IMR-90 (cell line): Measurements from ENCODE around the gene H3-3A. TPM values are rescaled to one million over a fixed set of nuclear protein-coding genes. Genes with fewer than 3 reads are reported as not detected.

ENCODE experiments used
- ATAC-seq: fragments of 200-7000 bp; cut with Tn5 transposase; 2 replicates; pipeline ENCODE4 v1.9.1; 2020; ENCODE audit warnings: low read depth, mild to moderate bottlenecking, moderate library complexity
- BruUV-seq: library from RNA; stranded (reverse); fragments of 400-500 nt; replicated peaks from 2 replicates; lab custom pipeline; 2021; lab: Mats Ljungman, UMichigan
- CTCF ChIA-PET: fragments of 300-600 bp; formaldehyde crosslinking; extraction: SDS; loops from one replicate; lab custom pipeline; 2021; ENCODE audit warnings: antibody characterized with exemption; lab: Yijun Ruan, JAX
- POLR2A ChIA-PET: fragments of 300-600 bp; sonication (Branson Sonifier 250); formaldehyde crosslinking; loops from one replicate; lab custom pipeline; 2022; ENCODE audit warnings: antibody characterized with exemption; ENCODE audit not compliant: unreplicated experiment; lab: Charles Lee
- DNase-seq: peaks from one replicate; pipeline ENCODE4 v3.0.0; 2013
- H2AFZ ChIP-seq: replicated peaks from 2 replicates; pipeline ENCODE3; 2013; ENCODE audit warnings: low read length, mild to moderate bottlenecking; ENCODE audit not compliant: poor library complexity
- H2AK5ac ChIP-seq: 2 replicates; pipeline ENCODE4 v1.6.1; 2013; ENCODE audit warnings: low read depth, low read length, inconsistent platforms
- H2AK9ac ChIP-seq: replicated peaks from 2 replicates; pipeline ENCODE3; 2013; ENCODE audit warnings: mild to moderate bottlenecking, low read depth, low read length, moderate library complexity; ENCODE audit not compliant: poor library complexity
- H2BK120ac ChIP-seq: 2 replicates; pipeline ENCODE4 v1.6.1; 2013; ENCODE audit warnings: low read depth, low read length, inconsistent platforms
- H2BK15ac ChIP-seq: 3 replicates; pipeline ENCODE4 v1.6.1; 2013; ENCODE audit warnings: low read depth, low read length, inconsistent platforms
- H2BK20ac ChIP-seq: 2 replicates; pipeline ENCODE4 v1.6.1; 2013; ENCODE audit warnings: low read depth, mild to moderate bottlenecking, inconsistent platforms, low read length, moderate library complexity
- H2BK5ac ChIP-seq: 2 replicates; pipeline ENCODE4 v1.6.1; 2013; ENCODE audit warnings: mild to moderate bottlenecking, low read depth, low read length, inconsistent platforms; ENCODE audit not compliant: poor library complexity, severe bottlenecking
- H3K14ac ChIP-seq: replicated peaks from 2 replicates; pipeline ENCODE4 v1.6.1; 2013; ENCODE audit warnings: low read depth, low read length, inconsistent platforms
- H3K18ac ChIP-seq: 2 replicates; pipeline ENCODE4 v1.6.1; 2013; ENCODE audit warnings: low read depth, low read length, control low read depth
- H3K23ac ChIP-seq: 2 replicates; pipeline ENCODE4 v1.6.1; 2013; ENCODE audit warnings: low read depth, low read length, inconsistent platforms
- H3K27ac ChIP-seq: 2 replicates; pipeline ENCODE4 v1.5.1; 2013; ENCODE audit warnings: mild to moderate bottlenecking, control low read depth, low read length; ENCODE audit not compliant: insufficient read depth
- H3K27me3 ChIP-seq: 2 replicates; pipeline ENCODE4 v1.6.1; 2013; ENCODE audit warnings: low read length; ENCODE audit not compliant: control insufficient read depth, insufficient read depth
- H3K36me3 ChIP-seq: 2 replicates; pipeline ENCODE4 v1.6.1; 2013; ENCODE audit warnings: low read length, mixed read lengths; ENCODE audit not compliant: control insufficient read depth, insufficient read depth
- H3K4ac ChIP-seq: 2 replicates; pipeline ENCODE4 v1.6.1; 2013; ENCODE audit warnings: low read depth, low read length, inconsistent platforms
- H3K4me1 ChIP-seq: 2 replicates; pipeline ENCODE4 v1.6.1; 2013; ENCODE audit warnings: low read length, mixed read lengths; ENCODE audit not compliant: control insufficient read depth, insufficient read depth
- H3K4me2 ChIP-seq: 2 replicates; pipeline ENCODE4 v1.6.1; 2013; ENCODE audit warnings: low read depth, mild to moderate bottlenecking, control low read depth, low read length, moderate library complexity
- H3K4me3 ChIP-seq: 2 replicates; pipeline ENCODE4 v1.5.1; 2013; ENCODE audit warnings: low read depth, mild to moderate bottlenecking, control low read depth, low read length, moderate library complexity; ENCODE audit not compliant: insufficient read depth
- H3K56ac ChIP-seq: 2 replicates; pipeline ENCODE4 v1.6.1; 2013; ENCODE audit warnings: low read length, inconsistent platforms; ENCODE audit not compliant: insufficient read depth; ENCODE audit errors: extremely low read depth
- H3K79me1 ChIP-seq, 2 experiments: 2 replicates each; pipeline ENCODE4 v1.6.1; 2013; ENCODE audit warnings: low read length in 2 of 2, inconsistent platforms in 1 of 2, low read depth in 1 of 2
- H3K9ac ChIP-seq: 2 replicates; pipeline ENCODE4 v1.6.1; 2013; ENCODE audit warnings: low read depth, low read length, control low read depth
- H3K9me1 ChIP-seq: 2 replicates; pipeline ENCODE4 v1.6.1; 2013; ENCODE audit warnings: low read length, inconsistent platforms; ENCODE audit not compliant: insufficient read depth
- H3K9me3 ChIP-seq: 2 replicates; pipeline ENCODE4 v1.6.1; 2013; ENCODE audit warnings: low read length; ENCODE audit not compliant: control insufficient read depth, insufficient read depth
- H4K20me1 ChIP-seq: 2 replicates; pipeline ENCODE4 v1.6.1; 2013; ENCODE audit warnings: low read length, inconsistent platforms; ENCODE audit not compliant: insufficient read depth
- H4K5ac ChIP-seq: 2 replicates; pipeline ENCODE4 v1.6.1; 2013; ENCODE audit warnings: mild to moderate bottlenecking, low read depth, low read length, control low read depth
- H4K8ac ChIP-seq, 2 experiments: 2 replicates each; pipeline ENCODE4 v1.6.1; 2013; ENCODE audit warnings: low read depth in 2 of 2, low read length in 2 of 2, control low read depth in 1 of 2, inconsistent platforms in 1 of 2
- H4K91ac ChIP-seq: 2 replicates; pipeline ENCODE4 v1.6.1; 2013; ENCODE audit warnings: low read depth, low read length, inconsistent platforms; ENCODE audit not compliant: insufficient read depth
- BHLHE40 ChIP-seq: fragments of 150-350 bp; IDR thresholded peaks from 2 replicates; pipeline ENCODE4 v1.6.1; 2016; ENCODE audit warnings: mild to moderate bottlenecking, low read depth, low read length
- CHD1 ChIP-seq: IDR thresholded peaks from 2 replicates; pipeline ENCODE4 v1.6.1; 2012; ENCODE audit warnings: low read depth, low read length, improper control_type of control experiment
- MAFK ChIP-seq: IDR thresholded peaks from 2 replicates; pipeline ENCODE4 v1.6.1; 2012; ENCODE audit warnings: low read depth, low read length, improper control_type of control experiment
- WGBS, 2 experiments: methylation state at CpG; one replicate each; pipeline versions ENCODE4 v1.1.5 to v1.1.7; 2013; ENCODE audit warnings: missing lambda C conversion rate in 2 of 2; ENCODE audit not compliant: insufficient read length in 1 of 2; ENCODE audit errors: extremely low coverage in 2 of 2; 5-methylcytosine and 5-hydroxymethylcytosine counted together
- dilution Hi-C: fragments of 300-500 bp; cut with HindIII; formaldehyde crosslinking; loops from one replicate; pipeline ENCODE4 v1.14.3; 2018; ENCODE audit warnings: low sequenced_read_pairs; ENCODE audit not compliant: unreplicated experiment
- in situ Hi-C: fragments of 300-500 bp; cut with MboI; formaldehyde crosslinking; loops from 3 replicates; pipeline ENCODE4 v1.14.3; 2019; ENCODE audit warnings: low sequenced_read_pairs, inconsistent platforms, mixed read lengths
- intact Hi-C: fragments of 100-400 bp; cut with micrococcal nuclease; formaldehyde crosslinking; loops from 2 replicates; pipeline ENCODE4 v1.10.0; 2022
- polyA plus RNA-seq, 3 experiments: library from polyadenylated mRNA; depleted of rRNA; stranded (reverse); fragments of >200 nt; gene quantifications; 2 replicates each; pipeline ENCODE4 v1.2.3, GENCODE V29; 2012; ENCODE audit warnings: low replicate concordance in 1 of 3
- total RNA-seq: library from RNA; depleted of rRNA; stranded (reverse); fragments of >200 nt; gene quantifications from 2 replicates; pipeline ENCODE4 v1.2.3, GENCODE V29; 2012

Gene H3-3A
- total and polyA plus RNA-seq, 2 of the 4 experiments (the other 2 are of a cell fraction): 188 to 256 TPM

- DNase-seq (no peak), ATAC-seq (no peak)
- H3K9me1 ChIP-seq: 0 out of 2 replicates have a peak, but pooled peaks cover 5% of the 10 kb centered on the region
- no peak overlapping the region for H3K4me3 ChIP-seq
- no peak overlapping the region for H2BK120ac ChIP-seq
- no peak overlapping the region for H3K14ac ChIP-seq
- no peaks in the 10 kb centered on the region for H3K27me3 ChIP-seq
- intact Hi-C loops: no loop called here
- no peaks in the 10 kb centered on the region for H3K36me3 ChIP-seq
- WGBS, 2 experiments: no CpG with 5 or more reads among the region's 1 CpG
- H2BK15ac ChIP-seq: no peak overlapping the region
- H4K20me1 ChIP-seq: no peaks in the 10 kb centered on the region
- H3K23ac ChIP-seq: no peak overlapping the region
- TF ChIP-seq MAFK (no peak), BHLHE40 (no peak), CHD1 (no peak)
- no peak overlapping the region for H3K27ac ChIP-seq
- H4K91ac ChIP-seq: no peak overlapping the region
- no peak overlapping the region for H3K4me2 ChIP-seq
- H3K79me1 ChIP-seq: no peaks in the 10 kb centered on the region
- no peak overlapping the region for H3K56ac ChIP-seq
- H4K5ac ChIP-seq: no peak overlapping the region
- ChIA-PET POLR2A (no interaction called here), CTCF (no interaction called here)
- no peak overlapping the region for H3K9ac ChIP-seq
- dilution Hi-C loops: no loop called here
- H2AK9ac ChIP-seq: no peak overlapping the region
- no peak overlapping the region for H2BK5ac ChIP-seq
- 0 out of 2 replicates have a peak, but pooled peaks cover 2% of the 10 kb centered on the region for H3K9me3 ChIP-seq
- H2BK20ac ChIP-seq: no peak overlapping the region
- H3K4ac ChIP-seq: no peak overlapping the region
- no peak overlapping the region for H4K8ac ChIP-seq
- H3K4me1 ChIP-seq: no peaks in the 10 kb centered on the region
- no peak overlapping the region for H3K18ac ChIP-seq
- H2AFZ ChIP-seq: no peak overlapping the region
- in situ Hi-C loops: no loop called here
- BruUV-seq: no TSS peak
- no peak overlapping the region for H2AK5ac ChIP-seq
Observed at GRCh38 chr1:226048886-226049285, 13.6 kb upstream of the H3-3A start.
